ENCODE data around the gene PKD1.

PKD1 gene

GRCh38 chr16:2082171-2082982 lies 53.3 kb downstream of the PKD1 start:
- FAIRE-seq (no peak), DNase-seq (ENCODE audit: insufficient read length, low spot score) (no peak)
- no peak for TF ChIP-seq CTCF (IDR thresholded peaks at IDR 0.05; ENCODE audit: insufficient read depth, missing control alignments)

GRCh38 chr16:2081201-2082084 lies 54.3 kb downstream of the PKD1 start:
- no peak for DNase-seq (ENCODE audit: insufficient read length, low spot score)

GRCh38 chr16:2079991-2080390 lies 55.7 kb downstream of the PKD1 start:
- no peak for DNase-seq (ENCODE audit: insufficient read length, low spot score)
- TF ChIP-seq CTCF (IDR thresholded peaks at IDR 0.05; ENCODE audit: insufficient read depth, missing control alignments), result no peak
- FAIRE-seq, result no peak

More at GRCh38 chr16:2081201-2082084, 54.3 kb downstream of the PKD1 start:
- no peak for TF ChIP-seq CTCF (IDR thresholded peaks at IDR 0.05; ENCODE audit: insufficient read depth, missing control alignments)
- no peak for FAIRE-seq

GRCh38 chr16:2079311-2079800 lies 56.3 kb downstream of the PKD1 start:
- TF ChIP-seq CTCF (IDR thresholded peaks at IDR 0.05; ENCODE audit: insufficient read depth, missing control alignments), result no peak
- FAIRE-seq, result no peak

GRCh38 chr16:2078691-2079090 lies 57.0 kb downstream of the PKD1 start:
- no peak for FAIRE-seq
- DNase-seq (ENCODE audit: insufficient read length, low spot score), result no peak
- TF ChIP-seq CTCF (IDR thresholded peaks at IDR 0.05; ENCODE audit: insufficient read depth, missing control alignments), result no peak

More at GRCh38 chr16:2079311-2079800, 56.3 kb downstream of the PKD1 start:
- no peak for DNase-seq (ENCODE audit: insufficient read length, low spot score)

- no peak for FAIRE-seq
- no peak for TF ChIP-seq CTCF (IDR thresholded peaks at IDR 0.05; ENCODE audit: insufficient read depth, missing control alignments)
- DNase-seq (ENCODE audit: insufficient read length, low spot score), result no peak
Observed at GRCh38 chr16:2078096-2078495, 57.6 kb downstream of the PKD1 start.

All from D721Med (cell line).